ENCODE results near the gene PIK3IP1.

DNA sequence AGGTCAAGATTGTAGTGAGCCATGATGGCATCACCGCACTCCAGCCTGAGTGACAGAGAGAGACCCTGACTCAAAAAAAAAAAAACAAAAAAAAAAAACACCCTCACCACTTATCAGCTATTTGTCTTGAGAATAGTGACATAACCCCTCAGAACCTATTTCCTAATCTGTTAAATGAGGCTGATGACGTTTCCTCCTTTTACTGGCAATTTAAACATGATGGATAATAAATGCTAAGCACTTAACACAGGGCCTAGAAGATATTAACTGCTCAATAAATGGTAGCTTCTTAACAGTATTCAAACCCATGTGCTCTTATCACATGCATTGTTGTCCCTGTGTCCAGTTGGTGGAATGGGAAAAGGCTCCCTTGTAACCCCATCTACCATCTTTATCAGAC, 45.6 kb downstream of the PIK3IP1 start:
- TF ChIP-seq, protein P1, sequence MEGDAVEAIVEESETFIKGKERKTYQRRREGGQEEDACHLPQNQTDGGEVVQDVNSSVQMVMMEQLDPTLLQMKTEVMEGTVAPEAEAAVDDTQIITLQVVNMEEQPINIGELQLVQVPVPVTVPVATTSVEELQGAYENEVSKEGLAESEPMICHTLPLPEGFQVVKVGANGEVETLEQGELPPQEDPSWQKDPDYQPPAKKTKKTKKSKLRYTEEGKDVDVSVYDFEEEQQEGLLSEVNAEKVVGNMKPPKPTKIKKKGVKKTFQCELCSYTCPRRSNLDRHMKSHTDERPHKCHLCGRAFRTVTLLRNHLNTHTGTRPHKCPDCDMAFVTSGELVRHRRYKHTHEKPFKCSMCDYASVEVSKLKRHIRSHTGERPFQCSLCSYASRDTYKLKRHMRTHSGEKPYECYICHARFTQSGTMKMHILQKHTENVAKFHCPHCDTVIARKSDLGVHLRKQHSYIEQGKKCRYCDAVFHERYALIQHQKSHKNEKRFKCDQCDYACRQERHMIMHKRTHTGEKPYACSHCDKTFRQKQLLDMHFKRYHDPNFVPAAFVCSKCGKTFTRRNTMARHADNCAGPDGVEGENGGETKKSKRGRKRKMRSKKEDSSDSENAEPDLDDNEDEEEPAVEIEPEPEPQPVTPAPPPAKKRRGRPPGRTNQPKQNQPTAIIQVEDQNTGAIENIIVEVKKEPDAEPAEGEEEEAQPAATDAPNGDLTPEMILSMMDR (IDR thresholded peaks at IDR 0.05): no peak
- TF ChIP-seq POLR2A (IDR thresholded peaks at IDR 0.05): no peak
